GM23338 (cell line): Measurements from ENCODE around the gene TARBP1. TPM values are rescaled to one million over a fixed set of nuclear protein-coding genes. Genes with fewer than 3 reads are reported as not detected.

Experiments used
- ATAC-seq: fragments of 200-7000 bp; cut with Tn5 transposase; 3 replicates; pipeline ENCODE4 v1.9.1; 2020
- DNase-seq: peaks from one replicate; pipeline ENCODE4 v3.0.0-alpha.2; 2015; ENCODE audit warnings: low spot score
- H2AFZ ChIP-seq: fragments of 200-600 bp; sonication (generic); 2 replicates; pipeline ENCODE4 v1.8.0; 2016; ENCODE audit warnings: antibody characterized with exemption, mild to moderate bottlenecking, moderate library complexity
- H3F3A ChIP-seq: fragments of 200-600 bp; sonication (generic); replicated peaks from 2 replicates; pipeline ENCODE4 v1.8.0; 2017; ENCODE audit warnings: antibody characterized with exemption, mixed run types, low read depth
- H3K27ac ChIP-seq: fragments of 200-600 bp; sonication (generic); 2 replicates; pipeline ENCODE4 v1.6.1; 2016; ENCODE audit warnings: low read depth
- H3K27me3 ChIP-seq: fragments of 200-600 bp; sonication (generic); 2 replicates; pipeline ENCODE4 v1.8.0; 2016; ENCODE audit warnings: mild to moderate bottlenecking, mixed run types, moderate library complexity; ENCODE audit not compliant: insufficient read depth
- H3K36me3 ChIP-seq: fragments of 200-600 bp; sonication (generic); 2 replicates; pipeline ENCODE4 v1.8.0; 2016; ENCODE audit warnings: mild to moderate bottlenecking; ENCODE audit not compliant: insufficient read depth
- H3K4me1 ChIP-seq: fragments of 200-600 bp; sonication (generic); 2 replicates; pipeline ENCODE4 v1.8.0; 2016; ENCODE audit warnings: mild to moderate bottlenecking, moderate library complexity; ENCODE audit not compliant: insufficient read depth
- H3K4me2 ChIP-seq: fragments of 200-600 bp; sonication (generic); 2 replicates; pipeline ENCODE4 v1.7.1; 2017; ENCODE audit warnings: mixed run types
- H3K4me3 ChIP-seq: fragments of 200-600 bp; sonication (generic); 2 replicates; pipeline ENCODE4 v1.6.1; 2016; ENCODE audit warnings: mixed run types
- H3K79me2 ChIP-seq: fragments of 200-600 bp; sonication (generic); replicated peaks from 2 replicates; pipeline ENCODE4 v1.8.0; 2017; ENCODE audit warnings: mild to moderate bottlenecking; ENCODE audit not compliant: insufficient read depth
- H3K9me2 ChIP-seq: fragments of 200-600 bp; sonication (generic); 2 replicates; pipeline ENCODE4 v1.8.0; 2017; ENCODE audit not compliant: insufficient read depth
- H4K20me1 ChIP-seq: fragments of 200-600 bp; sonication (generic); replicated peaks from 2 replicates; pipeline ENCODE4 v1.8.0; 2017; ENCODE audit warnings: mild to moderate bottlenecking; ENCODE audit not compliant: insufficient read depth
- H3K27ac Mint-ChIP-seq: 2 replicates; pipeline ENCODE4 v1.8.0; 2020; ENCODE audit warnings: inconsistent platforms, mild to moderate bottlenecking, moderate library complexity, mixed read lengths
- H3K27me3 Mint-ChIP-seq: 3 replicates; pipeline ENCODE4 v1.8.0; 2022; ENCODE audit warnings: low read depth, mild to moderate bottlenecking, moderate library complexity, mixed read lengths, inconsistent platforms; ENCODE audit not compliant: insufficient read depth, poor library complexity
- H3K36me3 Mint-ChIP-seq: 3 replicates; pipeline ENCODE4 v1.8.0; 2021; ENCODE audit warnings: low read depth, mild to moderate bottlenecking, inconsistent platforms, moderate library complexity, mixed read lengths
- H3K4me1 Mint-ChIP-seq: 3 replicates; pipeline ENCODE4 v1.8.0; 2020; ENCODE audit warnings: mild to moderate bottlenecking, inconsistent platforms, mixed read lengths
- H3K4me3 Mint-ChIP-seq: 3 replicates; pipeline ENCODE4 v1.8.0; 2021; ENCODE audit warnings: moderate library complexity, mild to moderate bottlenecking, inconsistent platforms, mixed read lengths
- H3K9me3 Mint-ChIP-seq: 3 replicates; pipeline ENCODE4 v1.8.0; 2020; ENCODE audit warnings: moderate library complexity, mild to moderate bottlenecking, inconsistent platforms, mixed read lengths
- CTCF ChIP-seq, 2 experiments: fragments of 200-600 bp in 1 of 2; sonication (generic) in 1 of 2; conservative IDR thresholded peaks; 2 replicates each; pipeline versions ENCODE4 v1.5.1 to v1.6.1; 2016 to 2017; ENCODE audit warnings: antibody characterized with exemption in 2 of 2, low read depth in 2 of 2, mild to moderate bottlenecking in 2 of 2, moderate library complexity in 1 of 2
- ETS1 ChIP-seq: IDR thresholded peaks from 2 replicates; pipeline ENCODE4 v1.6.1; 2016; ENCODE audit warnings: antibody characterized with exemption
- JUNB ChIP-seq: IDR thresholded peaks from one replicate; pipeline ENCODE4 v1.6.1; 2016; ENCODE audit warnings: antibody characterized with exemption; ENCODE audit not compliant: unreplicated experiment
- NANOG ChIP-seq: IDR thresholded peaks from 2 replicates; pipeline ENCODE4 v1.6.1; 2016; ENCODE audit warnings: antibody characterized with exemption, borderline replicate concordance
- POLR2AphosphoS5 ChIP-seq: IDR thresholded peaks from 2 replicates; pipeline ENCODE4 v1.6.1; 2016; ENCODE audit warnings: antibody characterized with exemption, low read depth
- REST ChIP-seq: IDR thresholded peaks from one replicate; pipeline ENCODE4 v1.6.1; 2018; ENCODE audit warnings: antibody characterized with exemption; ENCODE audit not compliant: unreplicated experiment
- STAT1 ChIP-seq: IDR thresholded peaks from one replicate; pipeline ENCODE4 v1.6.1; 2016; ENCODE audit warnings: antibody characterized with exemption; ENCODE audit not compliant: unreplicated experiment
- ZNF114 ChIP-seq: fragments of 250-450 bp; sonication (Bioruptor Pico); IDR thresholded peaks from 2 replicates; pipeline ENCODE4 v1.5.0; 2020; ENCODE audit warnings: mild to moderate bottlenecking, moderate library complexity
- ZNF331 ChIP-seq: fragments of 250-450 bp; sonication (Bioruptor Pico); IDR thresholded peaks from 2 replicates; pipeline ENCODE4 v1.5.0; 2020; ENCODE audit warnings: low read depth, mild to moderate bottlenecking, moderate library complexity
- polyA plus RNA-seq: library from polyadenylated mRNA; unstranded; fragments of >200 nt; fragmentation: Nextera tagmentation; extraction: Ambion mirVana; gene quantifications from 2 replicates; pipeline ENCODE4 v1.2.1, GENCODE V29; 2016
- total RNA-seq: library from RNA; depleted of rRNA; stranded (reverse); fragments of >200 nt; shearing (Covaris generic); gene quantifications from 2 replicates; pipeline ENCODE4 v1.2.3, GENCODE V29; 2014
- TF ChIP-seq, protein P1 (sequence below): fragments of 250-450 bp; sonication (Bioruptor Pico); IDR thresholded peaks from 2 replicates; pipeline ENCODE4 v1.5.0; 2020; ENCODE audit warnings: mild to moderate bottlenecking, moderate library complexity

The TARBP1 gene
- total and polyA plus RNA-seq, 2 experiments from 2014 or later: 14.9 to 18.8 TPM

- no peak for TF ChIP-seq STAT1
- no peak for TF ChIP-seq POLR2AphosphoS5
- TF ChIP-seq ZNF331 (CRISPR knock-in tag): no peak
- TF ChIP-seq REST: no peak
- TF ChIP-seq NANOG: no peak
- H3K27ac Mint-ChIP-seq: no peak overlapping the region; the same call in 1 of the 2 replicates
- no peak overlapping the region for H3K4me3 ChIP-seq
- no peaks in the 10 kb centered on the region; the same call in 1 of the 2 replicates for H4K20me1 ChIP-seq
- H3K36me3 Mint-ChIP-seq: peaks cover 15% of the 10 kb centered on the region; the same call in 2 of the 3 replicates
- H3K9me2 ChIP-seq: no peaks in the 10 kb centered on the region
- H3K79me2 ChIP-seq: no peaks in the 10 kb centered on the region
- no peaks in the 10 kb centered on the region for H3K9me3 Mint-ChIP-seq
- H3F3A ChIP-seq: no peaks in the 10 kb centered on the region
- DNase-seq (no peak), ATAC-seq (no peak)
- H3K27me3 ChIP-seq: no peaks in the 10 kb centered on the region
- H3K4me1 ChIP-seq: no peaks in the 10 kb centered on the region
- H3K4me2 ChIP-seq: no peak overlapping the region
- no peak overlapping the region for H3K4me3 Mint-ChIP-seq
- H3K36me3 ChIP-seq: no peaks in the 10 kb centered on the region; the same call in 1 of the 2 replicates
- H3K4me1 Mint-ChIP-seq: peaks cover 6% of the 10 kb centered on the region; the same call in 2 of the 3 replicates
- peaks cover 2% of the 10 kb centered on the region for H3K27me3 Mint-ChIP-seq
- H2AFZ ChIP-seq: no peak overlapping the region
- no peak overlapping the region for H3K27ac ChIP-seq
These were observed 65.0 kb downstream of the TARBP1 start for GRCh38 chr1:234413990-234414389.

- H3K27me3 Mint-ChIP-seq: peaks cover 6% of the 10 kb centered on the region
- H3F3A ChIP-seq: no peaks in the 10 kb centered on the region
- no peak overlapping the region for H2AFZ ChIP-seq
- H3K27ac ChIP-seq: no peak overlapping the region
- H4K20me1 ChIP-seq: no peaks in the 10 kb centered on the region; the same call in 1 of the 2 replicates
- H3K27ac Mint-ChIP-seq: no peak overlapping the region
- no peaks in the 10 kb centered on the region for H3K79me2 ChIP-seq
- H3K4me1 Mint-ChIP-seq: peaks cover 6% of the 10 kb centered on the region; the same call in 2 of the 3 replicates
- DNase-seq: no peak
- H3K4me3 ChIP-seq: no peak overlapping the region
- H3K27me3 ChIP-seq: no peaks in the 10 kb centered on the region
- H3K4me2 ChIP-seq: no peak overlapping the region
- H3K4me1 ChIP-seq: no peaks in the 10 kb centered on the region
- no peaks in the 10 kb centered on the region for H3K9me3 Mint-ChIP-seq
- H3K36me3 Mint-ChIP-seq: peaks cover 15% of the 10 kb centered on the region; the same call in 2 of the 3 replicates
- H3K36me3 ChIP-seq: no peaks in the 10 kb centered on the region; the same call in 1 of the 2 replicates
- H3K9me2 ChIP-seq: no peaks in the 10 kb centered on the region
- ATAC-seq: no peak
- H3K4me3 Mint-ChIP-seq: no peak overlapping the region
- TF ChIP-seq ETS1: no peak
- no peak for TF ChIP-seq ZNF114
- TF ChIP-seq, protein P1, sequence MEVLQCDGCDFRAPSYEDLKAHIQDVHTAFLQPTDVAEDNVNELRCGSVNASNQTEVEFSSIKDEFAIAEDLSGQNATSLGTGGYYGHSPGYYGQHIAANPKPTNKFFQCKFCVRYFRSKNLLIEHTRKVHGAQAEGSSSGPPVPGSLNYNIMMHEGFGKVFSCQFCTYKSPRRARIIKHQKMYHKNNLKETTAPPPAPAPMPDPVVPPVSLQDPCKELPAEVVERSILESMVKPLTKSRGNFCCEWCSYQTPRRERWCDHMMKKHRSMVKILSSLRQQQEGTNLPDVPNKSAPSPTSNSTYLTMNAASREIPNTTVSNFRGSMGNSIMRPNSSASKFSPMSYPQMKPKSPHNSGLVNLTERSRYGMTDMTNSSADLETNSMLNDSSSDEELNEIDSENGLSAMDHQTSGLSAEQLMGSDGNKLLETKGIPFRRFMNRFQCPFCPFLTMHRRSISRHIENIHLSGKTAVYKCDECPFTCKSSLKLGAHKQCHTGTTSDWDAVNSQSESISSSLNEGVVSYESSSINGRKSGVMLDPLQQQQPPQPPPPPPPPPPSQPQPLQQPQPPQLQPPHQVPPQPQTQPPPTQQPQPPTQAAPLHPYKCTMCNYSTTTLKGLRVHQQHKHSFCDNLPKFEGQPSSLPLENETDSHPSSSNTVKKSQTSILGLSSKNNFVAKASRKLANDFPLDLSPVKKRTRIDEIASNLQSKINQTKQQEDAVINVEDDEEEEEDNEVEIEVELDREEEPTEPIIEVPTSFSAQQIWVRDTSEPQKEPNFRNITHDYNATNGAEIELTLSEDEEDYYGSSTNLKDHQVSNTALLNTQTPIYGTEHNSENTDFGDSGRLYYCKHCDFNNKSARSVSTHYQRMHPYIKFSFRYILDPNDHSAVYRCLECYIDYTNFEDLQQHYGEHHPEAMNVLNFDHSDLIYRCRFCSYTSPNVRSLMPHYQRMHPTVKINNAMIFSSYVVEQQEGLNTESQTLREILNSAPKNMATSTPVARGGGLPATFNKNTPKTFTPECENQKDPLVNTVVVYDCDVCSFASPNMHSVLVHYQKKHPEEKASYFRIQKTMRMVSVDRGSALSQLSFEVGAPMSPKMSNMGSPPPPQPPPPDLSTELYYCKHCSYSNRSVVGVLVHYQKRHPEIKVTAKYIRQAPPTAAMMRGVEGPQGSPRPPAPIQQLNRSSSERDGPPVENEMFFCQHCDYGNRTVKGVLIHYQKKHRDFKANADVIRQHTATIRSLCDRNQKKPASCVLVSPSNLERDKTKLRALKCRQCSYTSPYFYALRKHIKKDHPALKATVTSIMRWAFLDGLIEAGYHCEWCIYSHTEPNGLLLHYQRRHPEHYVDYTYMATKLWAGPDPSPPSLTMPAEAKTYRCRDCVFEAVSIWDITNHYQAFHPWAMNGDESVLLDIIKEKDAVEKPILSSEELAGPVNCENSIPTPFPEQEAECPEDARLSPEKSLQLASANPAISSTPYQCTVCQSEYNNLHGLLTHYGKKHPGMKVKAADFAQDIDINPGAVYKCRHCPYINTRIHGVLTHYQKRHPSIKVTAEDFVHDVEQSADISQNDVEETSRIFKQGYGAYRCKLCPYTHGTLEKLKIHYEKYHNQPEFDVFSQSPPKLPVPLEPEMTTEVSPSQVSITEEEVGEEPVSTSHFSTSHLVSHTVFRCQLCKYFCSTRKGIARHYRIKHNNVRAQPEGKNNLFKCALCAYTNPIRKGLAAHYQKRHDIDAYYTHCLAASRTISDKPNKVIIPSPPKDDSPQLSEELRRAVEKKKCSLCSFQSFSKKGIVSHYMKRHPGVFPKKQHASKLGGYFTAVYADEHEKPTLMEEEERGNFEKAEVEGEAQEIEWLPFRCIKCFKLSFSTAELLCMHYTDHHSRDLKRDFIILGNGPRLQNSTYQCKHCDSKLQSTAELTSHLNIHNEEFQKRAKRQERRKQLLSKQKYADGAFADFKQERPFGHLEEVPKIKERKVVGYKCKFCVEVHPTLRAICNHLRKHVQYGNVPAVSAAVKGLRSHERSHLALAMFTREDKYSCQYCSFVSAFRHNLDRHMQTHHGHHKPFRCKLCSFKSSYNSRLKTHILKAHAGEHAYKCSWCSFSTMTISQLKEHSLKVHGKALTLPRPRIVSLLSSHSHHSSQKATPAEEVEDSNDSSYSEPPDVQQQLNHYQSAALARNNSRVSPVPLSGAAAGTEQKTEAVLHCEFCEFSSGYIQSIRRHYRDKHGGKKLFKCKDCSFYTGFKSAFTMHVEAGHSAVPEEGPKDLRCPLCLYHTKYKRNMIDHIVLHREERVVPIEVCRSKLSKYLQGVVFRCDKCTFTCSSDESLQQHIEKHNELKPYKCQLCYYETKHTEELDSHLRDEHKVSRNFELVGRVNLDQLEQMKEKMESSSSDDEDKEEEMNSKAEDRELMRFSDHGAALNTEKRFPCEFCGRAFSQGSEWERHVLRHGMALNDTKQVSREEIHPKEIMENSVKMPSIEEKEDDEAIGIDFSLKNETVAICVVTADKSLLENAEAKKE (CRISPR knock-in tag): no peak
- no peak for TF ChIP-seq JUNB
- no peak for TF ChIP-seq CTCF (conservative IDR thresholded peaks at IDR 0.05; ENCODE audit: low read depth in 2 of 2)
These were observed 65.5 kb downstream of the TARBP1 start for GRCh38 chr1:234413485-234413884.
